Stimulated activated naive CD8-positive, alpha-beta T cell treated with anti-CD3 and anti-CD28 coated beads, Interleukin-15, amount 100 ng/mL, for 72 hours (primary cell): Measurements from ENCODE around the gene OR5AS1.
"Not testable (repeated sequence)": the region's sequence is repeated elsewhere in the genome, so short reads cannot be mapped to it uniquely, and the experiment has no call there.

ENCODE experiments used
- ATAC-seq: fragments of 150-1000 bp; cut with Tn5 transposase; 2 replicates; pipeline ENCODE4 v1.10.0; 2021; ENCODE audit warnings: mild to moderate bottlenecking, moderate library complexity
- DNase-seq, 2 donors: peaks; one replicate each; pipeline ENCODE4 v3.0.0; 2021 to 2022
- H3K27ac Mint-ChIP-seq, 2 donors: one replicate each; pipeline ENCODE4 v1.8.0; 2022; ENCODE audit warnings: mild to moderate bottlenecking in 2 of 2, mixed read lengths in 2 of 2, moderate library complexity in 2 of 2
- H3K27me3 Mint-ChIP-seq: one replicate; pipeline ENCODE4 v1.8.0; 2022; ENCODE audit warnings: mixed read lengths
- H3K4me1 Mint-ChIP-seq: one replicate; pipeline ENCODE4 v1.8.0; 2022; ENCODE audit warnings: mild to moderate bottlenecking, mixed read lengths
- H3K4me3 Mint-ChIP-seq, 2 donors: one replicate each; pipeline ENCODE4 v1.8.0; 2022; ENCODE audit warnings: mild to moderate bottlenecking in 2 of 2, mixed read lengths in 2 of 2, moderate library complexity in 1 of 2
- H3K9me3 Mint-ChIP-seq, 2 donors: one replicate each; pipeline ENCODE4 v1.8.0; 2022; ENCODE audit warnings: mixed read lengths in 2 of 2

OR5AS1 gene

DNA sequence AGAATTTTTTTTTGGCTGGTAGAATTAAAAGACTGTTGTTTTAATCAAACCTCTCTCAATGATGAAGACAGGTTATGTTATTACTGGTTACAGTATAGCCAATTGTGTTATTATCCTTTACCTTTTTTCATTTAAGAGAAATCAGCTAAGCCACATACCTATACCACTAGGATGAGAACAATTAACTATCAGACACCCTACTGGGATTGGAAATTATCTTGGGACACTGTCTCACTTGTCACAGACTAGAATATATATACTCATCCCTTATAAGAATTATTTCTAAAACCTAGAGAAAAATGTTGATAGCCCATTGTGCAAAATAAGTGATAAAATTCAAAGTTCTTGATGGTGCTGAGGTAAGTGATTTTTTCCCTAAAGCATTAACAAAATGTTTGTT lies at the start of gene OR5AS1:
Gene OR5AS1 (plus strand): TSS at position 301 of the 400 bp plus-strand sequence. CDS start 2,765 bp downstream, outside the sequence.
- H3K27ac Mint-ChIP-seq, result no peak within 1 kb of the TSS
- no peak for ATAC-seq
- no peaks in the 10 kb centered on the region for H3K27me3 Mint-ChIP-seq
- peaks cover 0 to 9% of the 10 kb centered on the region in 2 donors for H3K9me3 Mint-ChIP-seq
- no peak within 1 kb of the TSS for H3K4me3 Mint-ChIP-seq
- no peak for DNase-seq
- H3K4me1 Mint-ChIP-seq, result no peaks in the 10 kb centered on the region

DNA sequence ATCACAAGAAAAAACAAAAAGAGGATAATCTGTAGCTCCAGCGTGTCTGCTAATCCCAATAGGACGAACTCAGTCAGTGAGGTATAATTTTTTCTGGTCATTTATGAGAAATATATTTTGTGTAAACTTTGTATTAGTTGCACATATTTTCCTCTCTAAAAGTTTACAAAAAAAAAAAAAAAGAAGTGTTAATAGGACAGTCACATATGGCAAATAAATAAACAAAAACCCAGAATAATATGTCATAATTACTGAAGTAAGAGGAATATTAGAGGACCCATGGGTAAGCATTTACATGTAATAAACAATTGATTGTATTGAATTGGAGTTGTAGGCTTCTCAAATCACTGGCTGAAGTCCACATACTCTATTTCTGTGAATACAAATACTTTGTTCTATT lies 32.9 kb upstream of the OR5AS1 start, which contains the start of gene OR5F1:
Gene OR5F1 (minus strand): TSS at position 101 of the 400 bp plus-strand sequence. CDS start 0 bp downstream, at position 101.
- ATAC-seq (no peak), DNase-seq (no peak)
- Mint-ChIP-seq H3K9me3 (peaks cover 29 to 30% of the 10 kb centered on the region in 2 donors), H3K4me3 (no peak within 1 kb of the TSS), H3K27me3 (no peaks in the 10 kb centered on the region), H3K27ac (no peak within 1 kb of the TSS), H3K4me1 (no peaks in the 10 kb centered on the region)

DNA sequence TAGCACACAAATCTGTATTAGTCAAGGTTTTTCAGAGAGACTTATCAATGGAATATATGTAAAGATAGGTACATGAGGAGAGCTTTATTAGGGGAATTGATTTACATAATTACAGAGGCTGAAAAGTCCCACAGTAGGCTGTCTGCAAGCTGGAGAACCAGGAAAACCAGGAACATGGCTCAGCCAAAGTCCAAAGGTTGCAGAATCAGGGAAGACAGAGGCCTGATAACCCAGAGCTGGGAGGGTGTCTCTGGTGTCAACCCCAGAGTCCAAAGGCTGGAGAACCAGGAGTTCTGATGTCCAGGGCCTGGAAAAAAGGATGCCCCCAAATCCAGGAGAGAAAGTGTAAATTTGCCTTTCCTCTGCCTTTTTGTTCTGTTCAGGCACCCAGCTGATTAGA lies 16.7 kb upstream of the OR5AS1 start:
- ATAC-seq (no peak), DNase-seq (no peak)
- Mint-ChIP-seq H3K27me3 (no peaks in the 10 kb centered on the region), H3K4me1 (no peaks in the 10 kb centered on the region), H3K9me3 (peaks cover 7 to 15% of the 10 kb centered on the region in 2 donors), H3K4me3 (no peak overlapping the region), H3K27ac (no peak overlapping the region)

DNA sequence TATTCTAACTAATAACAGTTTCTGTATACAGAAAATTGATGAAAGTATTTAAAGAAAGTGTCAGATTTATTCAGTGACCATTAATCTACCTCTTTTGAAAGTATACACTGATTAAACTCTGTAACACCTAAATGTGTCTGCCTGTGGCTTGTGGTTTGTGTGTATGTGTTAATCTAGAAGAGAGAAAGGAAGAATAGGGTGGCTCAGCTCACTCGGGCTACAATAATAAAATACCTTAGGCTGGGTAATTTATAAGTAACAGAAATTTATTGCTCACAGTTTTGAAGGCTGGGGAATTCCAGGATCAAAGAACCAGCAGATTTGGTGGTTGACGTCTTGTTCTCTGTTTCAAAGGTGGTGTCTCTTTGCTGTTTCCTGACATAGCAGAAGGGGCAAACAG lies 13.6 kb upstream of the OR5AS1 start:
- H3K27me3 Mint-ChIP-seq, result no peaks in the 10 kb centered on the region
- no peak overlapping the region for H3K27ac Mint-ChIP-seq
- peaks cover 15 to 19% of the 10 kb centered on the region in 2 donors for H3K9me3 Mint-ChIP-seq
- H3K4me3 Mint-ChIP-seq, result no peak overlapping the region
- DNase-seq (no peak), ATAC-seq (no peak)
- no peaks in the 10 kb centered on the region for H3K4me1 Mint-ChIP-seq

DNA sequence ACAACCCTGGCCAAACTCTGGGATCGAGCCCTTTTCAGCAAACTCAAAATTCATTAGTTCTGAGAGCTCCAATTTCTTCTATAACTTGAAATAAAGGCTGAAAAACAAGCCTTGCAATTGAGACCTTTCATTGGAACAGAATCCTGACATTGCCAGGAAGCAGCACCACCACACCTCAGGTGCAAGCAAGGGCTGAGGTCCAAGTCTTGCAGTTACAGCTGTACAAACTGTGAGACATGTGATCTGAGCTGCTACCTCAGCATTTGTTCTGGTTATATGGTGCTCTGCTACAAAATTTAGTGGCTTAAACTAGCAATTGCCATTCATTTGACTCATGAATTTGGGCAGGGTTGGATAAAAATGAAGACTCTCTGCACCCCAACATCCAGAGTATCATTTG lies 18.1 kb downstream of the OR5AS1 start:
- ATAC-seq (no peak), DNase-seq (no peak)
- Mint-ChIP-seq H3K4me1 (no peaks in the 10 kb centered on the region), H3K4me3 (no peak overlapping the region), H3K27ac (no peak overlapping the region), H3K27me3 (no peaks in the 10 kb centered on the region), H3K9me3 (peaks cover 3 to 5% of the 10 kb centered on the region in 2 donors)

DNA sequence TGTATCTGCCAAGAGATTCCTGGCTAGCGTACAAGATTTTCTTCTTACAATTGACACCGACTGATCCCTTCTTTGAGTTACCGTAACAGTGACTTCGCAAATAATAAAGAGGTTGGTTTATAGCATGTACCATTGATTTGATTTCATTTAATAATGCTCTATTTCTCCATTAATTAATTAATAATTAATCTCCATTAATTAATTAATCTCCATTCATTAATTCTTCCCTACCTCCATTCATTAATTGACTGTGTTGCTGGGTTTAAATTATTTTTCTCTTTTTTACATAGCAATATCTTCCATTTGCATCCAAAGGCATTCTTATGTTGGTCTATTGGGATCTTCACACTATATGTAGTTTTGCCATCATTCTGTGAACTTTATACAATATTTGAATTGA lies 21.0 kb downstream of the OR5AS1 start:
- DNase-seq (no peak), ATAC-seq (no peak)
- Mint-ChIP-seq H3K27ac (no peak overlapping the region), H3K27me3 (no peaks in the 10 kb centered on the region), H3K9me3 (peaks cover 0 to 7% of the 10 kb centered on the region in 2 donors), H3K4me1 (no peaks in the 10 kb centered on the region), H3K4me3 (no peak overlapping the region)

DNA sequence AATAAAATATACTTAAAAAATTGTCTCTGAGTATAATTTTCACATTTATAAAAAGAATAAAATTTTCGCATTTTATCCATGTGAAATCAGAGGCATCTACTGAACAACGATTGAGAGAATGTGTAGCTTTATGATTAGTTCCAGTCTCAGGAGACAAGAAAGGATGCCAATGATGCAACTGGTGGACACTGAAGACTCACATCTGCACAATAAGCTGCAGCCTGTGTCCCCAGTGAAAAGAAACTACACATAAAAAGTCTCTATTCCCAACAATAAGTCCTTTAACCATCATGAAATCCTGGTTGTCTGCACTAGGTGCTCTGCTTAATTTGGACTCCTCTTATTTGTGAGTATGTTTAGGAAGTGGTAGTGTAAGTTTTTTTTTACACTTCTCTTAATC lies 22.0 kb downstream of the OR5AS1 start:
- DNase-seq, result no peak
- no peaks in the 10 kb centered on the region for H3K4me1 Mint-ChIP-seq
- H3K27me3 Mint-ChIP-seq, result no peaks in the 10 kb centered on the region
- H3K9me3 Mint-ChIP-seq, result peaks cover 0 to 7% of the 10 kb centered on the region in 2 donors
- ATAC-seq, result no peak
- no peak overlapping the region for H3K4me3 Mint-ChIP-seq
- H3K27ac Mint-ChIP-seq, result no peak overlapping the region

DNA sequence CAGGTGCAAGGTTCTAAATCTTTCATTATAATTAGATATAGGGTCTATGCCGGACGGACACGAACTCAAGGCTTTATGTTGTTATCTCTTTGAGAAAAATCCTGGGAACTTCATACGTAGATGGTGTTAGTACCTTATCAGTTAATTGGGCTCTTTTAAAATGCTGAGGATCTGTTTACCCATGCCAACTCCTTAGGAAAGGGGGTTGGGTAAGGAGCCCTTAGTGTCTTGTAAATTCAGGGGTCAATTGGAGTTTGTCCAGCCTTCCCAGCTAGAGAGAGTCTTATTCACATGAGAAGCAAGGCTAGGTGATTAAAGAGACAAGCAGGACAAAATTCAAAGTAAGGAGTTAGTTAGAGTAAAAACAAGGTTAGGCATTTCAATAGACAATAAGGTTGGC lies 28.9 kb downstream of the OR5AS1 start:
- H3K27ac Mint-ChIP-seq, H3K27me3 Mint-ChIP-seq, H3K4me1 Mint-ChIP-seq, DNase-seq, ATAC-seq, H3K4me3 Mint-ChIP-seq: not testable (repeated sequence)
- peaks cover 11 to 29% of the 10 kb centered on the region in 2 donors for H3K9me3 Mint-ChIP-seq

DNA sequence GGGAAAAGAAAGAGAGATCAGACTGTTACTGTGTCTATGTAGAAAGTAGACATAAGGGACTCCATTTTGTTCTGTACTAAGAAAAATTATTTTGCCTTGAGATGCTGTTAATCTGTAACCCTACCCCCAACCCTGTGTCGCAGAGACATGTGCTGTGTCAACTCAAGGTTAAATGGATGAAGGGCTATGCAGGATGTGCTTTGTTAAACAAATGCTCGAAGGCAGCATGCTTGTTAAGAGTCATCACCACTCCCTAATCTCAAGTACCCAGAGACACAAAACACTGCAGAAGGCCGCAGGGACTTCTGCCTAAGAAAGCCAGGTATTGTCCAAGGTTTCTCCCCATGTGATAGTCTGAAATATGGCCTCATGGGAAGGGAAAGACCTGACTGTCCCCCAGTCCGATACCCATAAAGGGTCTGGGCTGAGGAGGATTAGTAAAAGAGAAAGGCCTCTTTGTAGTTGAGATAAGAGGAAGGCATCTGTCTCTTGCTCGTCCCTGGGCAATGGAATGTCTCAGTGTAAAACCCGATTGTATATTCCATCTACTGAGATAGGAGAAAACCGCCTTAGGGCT lies 30.3 kb downstream of the OR5AS1 start:
- not testable (repeated sequence) for ATAC-seq, H3K27me3 Mint-ChIP-seq, H3K4me3 Mint-ChIP-seq

DNA sequence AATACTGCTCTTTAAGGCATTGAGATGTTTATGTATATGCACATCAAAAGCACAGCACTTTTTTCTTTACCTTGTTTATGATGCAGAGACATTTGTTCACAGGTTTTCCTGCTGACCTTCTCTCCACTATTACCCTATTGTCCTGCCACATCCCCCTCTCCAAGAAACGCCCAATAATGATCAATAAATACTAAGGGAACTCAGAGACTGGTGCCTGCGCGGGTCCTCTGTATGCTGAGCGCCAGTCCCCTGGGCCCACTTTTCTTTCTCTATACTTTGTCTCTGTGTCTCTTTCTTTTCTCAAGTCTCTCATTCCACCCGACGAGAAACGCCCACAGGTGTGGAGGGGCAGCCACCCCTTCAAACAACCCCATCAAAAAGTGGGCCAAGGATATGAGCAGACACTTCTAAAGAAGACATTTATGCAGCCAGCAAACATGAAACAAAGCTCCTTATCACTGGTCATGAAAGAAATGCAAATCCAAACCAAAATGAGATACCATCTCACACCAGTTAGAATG lies 30.9 kb downstream of the OR5AS1 start:
- H3K27ac Mint-ChIP-seq, H3K4me3 Mint-ChIP-seq, H3K27me3 Mint-ChIP-seq, ATAC-seq, DNase-seq, H3K4me1 Mint-ChIP-seq: not testable (repeated sequence)
- peaks cover 11 to 22% of the 10 kb centered on the region in 2 donors for H3K9me3 Mint-ChIP-seq

More for the DNA sequence above, 30.3 kb downstream of the OR5AS1 start:
- H3K27ac Mint-ChIP-seq, H3K4me1 Mint-ChIP-seq, DNase-seq: not testable (repeated sequence)
- peaks cover 11 to 22% of the 10 kb centered on the region in 2 donors for H3K9me3 Mint-ChIP-seq

DNA sequence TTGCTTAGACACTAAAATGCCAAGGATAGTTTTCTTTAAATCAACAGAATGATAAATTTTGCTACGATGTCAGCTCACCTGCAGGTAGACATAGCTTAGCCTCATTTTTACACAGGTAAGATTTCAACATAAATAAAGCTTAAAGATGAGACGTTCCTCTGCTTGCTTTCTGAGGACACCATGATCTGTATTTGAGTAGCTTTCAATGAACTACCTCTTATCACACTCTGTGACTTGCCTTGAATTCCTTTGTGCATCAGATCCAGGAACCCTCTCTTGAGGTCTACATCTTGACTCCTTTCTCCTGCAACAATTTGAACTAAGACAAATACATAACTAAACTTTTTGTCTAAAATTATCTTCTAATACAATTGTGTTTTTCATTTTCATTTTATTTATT lies 39.5 kb downstream of the OR5AS1 start:
- Mint-ChIP-seq H3K4me3 (no peak overlapping the region), H3K27ac (no peak overlapping the region), H3K27me3 (no peaks in the 10 kb centered on the region), H3K4me1 (no peaks in the 10 kb centered on the region), H3K9me3 (peaks cover 0 to 14% of the 10 kb centered on the region in 2 donors)
- ATAC-seq, result no peak
- no peak for DNase-seq
